HG02571 (cell line): ENCODE results near the gene GPR21.

ENCODE experiments used
- ATAC-seq: cut with Tn5 transposase; IDR thresholded peaks from one replicate; pipeline ENCODE4 v1.9.1; 2021; ENCODE audit warnings: mild to moderate bottlenecking, moderate library complexity; ENCODE audit not compliant: unreplicated experiment

GPR21 gene

GRCh38 chr9:123033864-123034601 is 566 bp downstream of the GPR21 start:
- ATAC-seq: no peak

- ATAC-seq: no peak
Measured at GRCh38 chr9:123034881-123035510, 1.5 kb downstream of the GPR21 start.

DNA sequence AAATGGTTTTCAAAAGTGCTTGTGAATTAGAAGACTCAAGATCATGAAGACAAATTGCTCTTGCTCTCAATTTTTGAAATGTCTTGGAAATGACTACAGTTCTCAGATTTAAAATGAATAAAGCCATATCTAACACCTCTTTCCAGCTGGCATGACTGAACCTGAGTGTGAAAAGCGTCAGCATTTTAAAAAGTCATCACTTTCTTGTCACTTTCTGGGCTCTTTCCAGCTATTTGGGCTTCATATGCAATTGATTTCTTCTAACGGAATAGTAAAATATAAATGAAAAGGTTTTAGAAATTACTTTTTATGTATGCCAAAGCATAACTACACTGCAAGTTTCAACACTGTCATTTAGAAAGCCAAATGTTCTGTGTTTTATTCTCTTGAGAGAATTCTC is 2.3 kb downstream of the GPR21 start:
- no peak for ATAC-seq

- no peak for ATAC-seq
Measured at GRCh38 chr9:123036893-123037545, 3.6 kb downstream of the GPR21 start.

DNA sequence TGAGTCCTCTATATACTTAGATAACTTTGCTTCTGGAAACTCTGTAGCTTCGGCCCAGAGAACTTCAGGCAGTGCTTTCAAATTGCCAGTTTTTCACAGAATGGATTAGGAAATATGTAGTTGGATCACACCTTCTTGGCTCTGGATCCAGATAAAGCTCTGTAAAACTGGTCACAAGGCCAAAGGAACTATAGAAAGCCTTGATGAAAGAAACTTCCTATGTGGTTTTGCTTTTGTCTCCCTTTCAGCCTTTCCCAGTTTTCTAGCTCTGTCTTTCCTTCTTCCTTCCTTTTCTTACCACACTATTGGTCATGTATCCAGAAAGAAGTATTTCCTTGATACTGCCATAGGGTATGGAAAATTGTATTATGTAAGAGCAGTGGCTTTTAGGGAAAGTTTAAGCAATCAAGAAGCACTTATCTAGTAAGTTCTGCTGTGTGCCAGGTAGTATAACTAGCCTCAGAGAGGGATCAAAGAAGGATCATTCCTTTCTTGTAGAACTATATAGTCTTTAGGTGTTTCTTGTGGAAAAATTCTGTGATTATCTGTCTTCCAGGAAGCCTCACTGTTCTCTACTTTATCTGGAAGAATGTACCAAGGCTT is 6.3 kb downstream of the GPR21 start:
- no peak for ATAC-seq

DNA sequence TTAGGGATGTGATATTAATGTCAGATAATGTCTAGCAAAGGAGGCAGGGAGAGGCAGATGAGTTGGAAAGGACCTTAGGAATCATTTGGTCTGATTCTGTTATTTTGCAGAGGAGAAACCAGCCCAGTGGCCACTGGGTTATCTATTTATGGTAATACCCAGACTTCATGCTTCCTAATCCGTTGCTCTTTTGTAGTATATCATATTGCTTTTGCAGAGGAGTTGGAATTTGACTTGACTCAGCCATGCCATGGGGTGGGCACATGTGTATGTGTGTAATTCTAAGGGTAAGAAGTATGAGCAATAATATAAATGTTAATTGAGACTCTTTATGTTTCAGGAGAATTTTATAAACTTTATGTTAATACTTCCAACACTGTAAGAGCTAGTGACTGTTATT is 7.3 kb downstream of the GPR21 start:
- ATAC-seq: no peak

- ATAC-seq: no peak
Measured at GRCh38 chr9:123041489-123041888, 8.0 kb downstream of the GPR21 start.

GRCh38 chr9:123043081-123043939 is 9.8 kb downstream of the GPR21 start:
- ATAC-seq: no peak

GRCh38 chr9:123044586-123044985 is 11.1 kb downstream of the GPR21 start:
- ATAC-seq: no peak

DNA sequence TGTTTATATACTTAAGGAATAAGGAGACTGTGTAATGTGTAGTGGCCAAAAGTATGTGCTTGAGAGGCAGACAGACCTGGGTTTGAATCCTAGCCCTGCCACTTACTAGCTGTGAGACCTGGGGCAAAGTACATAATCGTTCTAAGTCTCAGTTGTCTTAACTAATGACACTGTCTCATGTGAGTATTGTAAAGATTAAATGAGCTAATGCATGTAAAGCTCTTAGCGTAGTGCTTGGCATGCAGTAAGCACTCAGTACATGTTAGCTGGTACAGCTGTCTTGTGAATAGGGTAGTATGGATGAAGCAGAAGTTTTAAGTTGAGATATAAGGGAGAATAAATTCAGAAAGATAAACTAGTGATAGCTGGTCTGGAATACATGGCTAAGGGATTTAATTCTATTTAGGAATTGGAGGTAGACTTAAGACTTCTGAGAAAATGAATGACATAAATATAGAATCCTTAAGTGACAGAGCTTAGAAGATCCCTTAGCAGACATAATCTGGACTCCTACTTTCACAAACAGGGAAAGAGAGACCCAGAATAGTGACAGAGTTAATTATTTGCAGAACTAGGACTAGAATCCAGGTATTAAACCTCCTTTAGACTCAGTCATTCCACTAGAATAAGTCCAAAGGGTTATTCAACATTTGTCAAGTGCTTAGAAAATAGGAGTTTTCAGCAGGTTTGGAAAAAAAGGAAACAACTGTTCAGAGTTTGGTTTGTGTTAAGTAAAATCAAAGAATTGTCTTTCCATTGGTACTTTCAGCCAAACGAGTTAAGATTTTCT is 13.1 kb downstream of the GPR21 start:
- no peak for ATAC-seq

- ATAC-seq: no peak
Measured at GRCh38 chr9:123048748-123049147, 15.3 kb downstream of the GPR21 start.

GRCh38 chr9:123049589-123050222 is 16.2 kb downstream of the GPR21 start:
- no peak for ATAC-seq

DNA sequence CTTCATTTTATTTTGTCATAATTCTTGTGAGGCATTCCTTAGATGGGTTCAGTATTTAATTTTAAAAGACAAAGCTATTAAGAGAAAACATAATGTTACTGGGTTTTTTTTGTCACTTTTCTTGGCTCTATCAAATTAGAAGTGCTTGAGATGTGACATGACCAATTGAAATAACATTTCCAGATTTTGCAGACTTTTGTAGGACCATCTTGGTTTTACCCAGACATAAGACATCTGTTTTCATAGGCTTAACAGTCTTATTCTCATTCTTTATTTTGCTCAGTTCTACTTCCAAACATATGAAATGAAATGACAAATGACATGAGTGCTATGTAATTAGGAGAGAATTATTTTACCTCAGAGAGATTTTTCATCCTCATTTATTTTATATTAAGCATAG is 19.6 kb downstream of the GPR21 start:
- ATAC-seq: no peak

DNA sequence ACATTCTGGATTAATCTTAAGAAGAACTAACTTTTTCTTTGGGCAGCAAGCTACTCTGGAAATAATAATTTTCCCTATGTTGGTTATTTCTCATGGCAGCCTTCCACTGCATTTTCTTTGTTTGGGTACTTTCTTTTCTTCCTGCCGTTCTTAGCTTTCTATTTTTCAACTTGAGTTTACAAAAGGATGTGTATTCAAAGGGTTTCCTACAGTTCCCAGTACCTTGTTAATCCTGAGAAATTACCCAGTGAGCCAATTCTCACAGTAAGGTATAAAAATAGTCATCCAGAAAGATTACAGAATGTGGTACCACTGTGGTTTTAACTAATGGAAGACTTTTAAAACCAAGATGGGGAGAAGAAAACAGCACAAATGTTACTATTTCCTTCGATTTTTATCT is 20.2 kb downstream of the GPR21 start:
- no peak for ATAC-seq

DNA sequence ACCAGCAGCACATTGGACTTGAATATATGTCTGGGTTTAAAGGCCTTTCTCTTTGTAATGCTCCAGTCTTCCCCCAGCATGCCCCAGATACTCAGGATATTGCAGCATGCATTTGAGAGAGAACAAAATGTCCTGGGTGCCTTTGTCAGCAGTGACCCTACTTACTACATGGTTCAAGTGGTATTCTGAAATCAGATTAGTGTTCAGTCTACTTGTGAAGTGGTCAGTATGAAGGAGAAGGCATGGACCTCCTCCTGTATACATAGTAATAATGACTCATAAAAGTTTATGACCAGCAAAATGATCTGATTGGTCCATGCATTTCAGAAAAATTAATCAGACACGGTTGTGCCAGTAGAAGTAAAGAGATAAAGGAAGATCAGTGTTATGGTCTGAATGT is 25.4 kb downstream of the GPR21 start:
- ATAC-seq: no peak

DNA sequence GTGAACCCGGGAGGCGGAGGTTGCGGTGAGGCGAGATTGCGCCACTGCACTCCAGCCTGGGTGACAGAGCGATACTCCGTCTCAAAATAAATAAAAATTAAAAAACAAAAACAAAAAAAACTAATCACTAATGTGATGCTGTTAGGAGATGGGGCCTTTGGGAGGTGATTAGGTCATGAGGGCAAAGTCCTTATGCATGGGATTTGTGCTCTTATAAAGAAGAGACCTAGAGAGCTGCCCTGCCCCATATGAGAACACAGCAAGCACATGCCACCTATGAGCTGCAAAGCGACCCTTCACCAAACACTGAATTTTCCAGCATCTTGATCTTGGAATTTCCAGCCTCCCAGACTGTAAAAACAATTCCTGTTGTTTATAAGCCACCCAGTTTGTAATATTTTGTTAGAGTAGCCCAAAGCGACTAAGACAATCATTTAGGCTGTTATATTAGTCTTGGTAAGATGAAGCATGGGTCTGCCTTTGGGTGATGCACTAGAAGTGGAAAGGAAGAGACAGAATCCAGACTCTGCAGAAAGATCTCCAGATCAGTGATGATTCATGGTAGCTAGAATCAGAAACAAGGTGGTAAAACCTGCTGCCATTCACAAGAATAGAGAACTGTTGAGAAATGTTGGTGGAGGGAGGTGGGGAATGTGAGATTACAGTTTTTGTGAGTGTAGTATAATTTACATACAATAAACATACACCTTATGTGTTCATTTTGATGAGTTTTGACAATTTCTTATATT is 26.2 kb downstream of the GPR21 start:
- ATAC-seq: no peak

DNA sequence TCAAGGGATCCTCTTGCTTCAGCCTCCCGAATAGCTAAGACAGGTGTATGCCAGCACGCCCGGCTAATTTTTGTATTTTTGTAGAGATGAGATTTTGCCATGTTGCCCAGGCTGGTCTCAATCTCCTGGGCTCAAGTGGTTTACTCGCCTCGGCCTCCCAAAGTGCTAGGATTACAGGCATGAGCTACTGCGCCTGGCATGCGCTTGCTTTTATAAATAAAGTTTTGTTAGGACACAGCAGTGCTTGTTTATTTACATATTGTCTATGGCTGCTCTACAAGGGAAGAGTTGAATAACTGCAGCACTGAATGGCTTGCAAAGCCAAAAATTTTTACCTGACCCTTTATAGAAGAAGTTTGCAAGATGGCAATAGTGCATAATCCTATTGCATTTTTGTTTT is 27.7 kb downstream of the GPR21 start:
- ATAC-seq: no peak

DNA sequence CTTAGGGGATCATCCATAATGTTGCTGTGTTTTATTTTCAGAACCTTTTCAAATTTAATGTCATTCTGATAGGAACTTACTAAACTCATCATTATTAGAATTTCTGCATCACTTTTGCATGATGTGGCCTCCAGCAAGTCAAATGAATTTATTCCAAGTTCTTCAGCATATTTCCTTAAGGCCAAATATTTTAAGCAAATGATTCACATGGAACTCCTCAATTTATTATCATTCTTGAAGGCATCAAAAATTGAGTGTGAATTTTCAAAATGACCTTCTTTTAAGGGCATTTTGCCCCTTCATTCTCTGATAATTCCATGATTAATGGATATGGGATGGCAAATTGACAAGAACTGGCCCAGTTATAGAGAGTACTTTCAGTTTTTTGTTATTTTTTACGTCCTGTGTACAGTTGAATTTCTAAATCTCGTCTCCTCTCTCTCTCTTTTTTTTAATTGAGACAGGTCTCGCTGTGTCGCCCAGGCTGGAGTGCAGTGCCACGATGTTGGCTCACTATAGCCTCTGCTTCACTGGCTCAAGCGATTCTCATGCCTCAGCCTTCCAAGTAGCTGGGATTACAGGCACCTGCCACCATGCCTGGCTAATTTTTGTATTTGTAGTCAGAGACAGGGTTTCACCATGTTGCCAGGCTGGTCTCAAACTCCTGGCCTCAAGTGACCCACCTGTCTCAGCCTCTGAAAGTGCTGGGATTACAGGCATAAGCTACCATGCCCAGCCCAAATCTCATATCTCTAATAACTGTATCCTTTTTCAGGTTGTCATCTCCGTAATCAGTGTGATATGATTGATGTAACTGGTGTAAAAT is 29.1 kb downstream of the GPR21 start:
- no peak for ATAC-seq
